ENCODE results near the gene MYO7A.

GRCh38 chr11:77125191-77125590, 2.9 kb upstream of the MYO7A start:
- no peak for TF ChIP-seq CTCF (IDR thresholded peaks at IDR 0.05)
- no peak for TF ChIP-seq POLR2AphosphoS5 (IDR thresholded peaks at IDR 0.05)
- no peak for TF ChIP-seq POLR2A (IDR thresholded peaks at IDR 0.05)
